ENCODE measurements around the gene CASP8AP2. TPM values are rescaled to one million over a fixed set of nuclear protein-coding genes. Genes with fewer than 3 reads are reported as not detected.

The CASP8AP2 gene
- total and polyA plus RNA-seq, 2 experiments from 2014 or later = 31.3 to 75.5 TPM

- Histone ChIP-seq H3K9me2 (ENCODE audit: insufficient read depth) (no peaks in the 10 kb centered on the region), H3K27ac (ENCODE audit: low read depth) (no peak overlapping the region), H3K79me2 (replicated peaks; ENCODE audit: insufficient read depth) (no peaks in the 10 kb centered on the region), H3K4me3 (no peak overlapping the region), H4K20me1 (replicated peaks; ENCODE audit: insufficient read depth) (0 out of 2 replicates have a peak, but pooled peaks cover 6% of the 10 kb centered on the region), H3K4me1 (ENCODE audit: insufficient read depth) (no peaks in the 10 kb centered on the region), H3F3A (replicated peaks; ENCODE audit: low read depth) (peaks cover 3% of the 10 kb centered on the region; the same call in 1 of the 2 replicates), H3K36me3 (ENCODE audit: insufficient read depth) (peaks cover 61% of the 10 kb centered on the region), H2AFZ (no peak overlapping the region), H3K4me2 (no peak overlapping the region), H3K27me3 (ENCODE audit: insufficient read depth) (no peaks in the 10 kb centered on the region)
- DNase-seq (ENCODE audit: low spot score) (no peak), ATAC-seq (no peak)
- Mint-ChIP-seq H3K27me3 (ENCODE audit: insufficient read depth, low read depth, poor library complexity) (peaks cover 2% of the 10 kb centered on the region), H3K4me1 (no peaks in the 10 kb centered on the region), H3K4me3 (no peak overlapping the region), H3K27ac (no peak overlapping the region), H3K36me3 (ENCODE audit: low read depth) (peaks cover 85% of the 10 kb centered on the region), H3K9me3 (peaks cover 4% of the 10 kb centered on the region; the same call in 2 of the 3 replicates)
- no peak for TF ChIP-seq POLR2AphosphoS5 (IDR thresholded peaks at IDR 0.05; ENCODE audit: low read depth)
- no peak for TF ChIP-seq CTCF (conservative IDR thresholded peaks at IDR 0.05; ENCODE audit: low read depth in 2 of 2)
- no peak for TF ChIP-seq ZNF331 (CRISPR knock-in tag; IDR thresholded peaks at IDR 0.05; ENCODE audit: low read depth)
These were observed 32.6 kb downstream of the CASP8AP2 start for GRCh38 chr6:89862273-89862672.

- H3K4me3 ChIP-seq = no peak overlapping the region
- H3K4me2 ChIP-seq = no peak overlapping the region
- Mint-ChIP-seq H3K27me3 (ENCODE audit: insufficient read depth, low read depth, poor library complexity) (peaks cover 2% of the 10 kb centered on the region), H3K27ac (no peak overlapping the region), H3K4me1 (no peaks in the 10 kb centered on the region), H3K4me3 (no peak overlapping the region), H3K36me3 (ENCODE audit: low read depth) (peaks cover 86% of the 10 kb centered on the region), H3K9me3 (peaks cover 4% of the 10 kb centered on the region; the same call in 2 of the 3 replicates)
- peaks cover 3% of the 10 kb centered on the region; the same call in 1 of the 2 replicates for H3F3A ChIP-seq (replicated peaks; ENCODE audit: low read depth)
- ATAC-seq (no peak), DNase-seq (ENCODE audit: low spot score) (no peak)
- H4K20me1 ChIP-seq (replicated peaks; ENCODE audit: insufficient read depth) = 0 out of 2 replicates have a peak, but pooled peaks cover 8% of the 10 kb centered on the region
- no peaks in the 10 kb centered on the region for H3K79me2 ChIP-seq (replicated peaks; ENCODE audit: insufficient read depth)
- H3K36me3 ChIP-seq (ENCODE audit: insufficient read depth) = peaks cover 61% of the 10 kb centered on the region
- H3K27me3 ChIP-seq (ENCODE audit: insufficient read depth) = no peaks in the 10 kb centered on the region
- H3K4me1 ChIP-seq (ENCODE audit: insufficient read depth) = no peaks in the 10 kb centered on the region
- H3K27ac ChIP-seq (ENCODE audit: low read depth) = no peak overlapping the region
- H3K9me2 ChIP-seq (ENCODE audit: insufficient read depth) = no peaks in the 10 kb centered on the region
- no peak overlapping the region for H2AFZ ChIP-seq
- TF ChIP-seq CTCF (conservative IDR thresholded peaks at IDR 0.05; ENCODE audit: low read depth in 2 of 2) = no peak
- TF ChIP-seq ETS1 (IDR thresholded peaks at IDR 0.05) = no peak
- TF ChIP-seq STAT1 (IDR thresholded peaks at IDR 0.05; ENCODE audit: unreplicated experiment) = no peak
- no peak for TF ChIP-seq ZNF462 (CRISPR knock-in tag; IDR thresholded peaks at IDR 0.05)
These were observed 33.0 kb downstream of the CASP8AP2 start for GRCh38 chr6:89862698-89863097.
